ENCODE data around the gene CPED1. TPM values are rescaled to one million over a fixed set of nuclear protein-coding genes. Genes with fewer than 3 reads are reported as not detected.

The CPED1 gene
- total RNA-seq, 1 experiment from 2014 or later, result 0.39 TPM

DNA sequence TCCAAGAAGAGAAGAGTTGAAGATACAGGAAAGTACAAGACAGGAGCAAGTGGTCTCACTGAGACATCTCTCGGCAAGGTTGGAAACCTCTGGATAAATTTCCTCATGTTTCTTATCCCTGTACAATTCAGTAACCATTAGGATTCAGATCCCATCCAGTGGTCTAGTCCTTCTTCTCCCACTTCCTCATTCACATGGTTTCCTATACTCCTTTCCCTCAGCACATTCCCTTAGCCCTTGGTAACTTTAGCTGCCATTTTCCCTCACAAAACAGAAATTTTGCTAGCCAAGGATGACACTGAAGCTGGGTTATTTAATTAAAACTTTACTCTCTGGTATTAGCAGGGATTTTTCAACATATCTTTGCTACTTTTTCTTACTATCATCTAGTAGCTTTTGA lies 82.6 kb downstream of the CPED1 start:
- Histone ChIP-seq H3K27ac (ENCODE audit: low read length) (no peak overlapping the region), H3K4me3 (ENCODE audit: low read depth in 2 of 2, low read length in 2 of 2) (no peak overlapping the region), H3K36me3 (ENCODE audit: control insufficient read depth, insufficient read depth, low read length) (no peaks in the 10 kb centered on the region), H3K9me3 (ENCODE audit: control insufficient read depth, insufficient read depth, low read depth, low read length) (no peaks in the 10 kb centered on the region), H3K4me1 (ENCODE audit: control insufficient read depth, insufficient read depth, low read length) (no peaks in the 10 kb centered on the region), H3K27me3 (ENCODE audit: control insufficient read depth, insufficient read depth, low read length) (no peaks in the 10 kb centered on the region)
- DNase-seq (ENCODE audit: low read depth, low spot score) (no peak), ATAC-seq (no peak)
- ChIA-PET POLR2A (no interaction called here), CTCF (no interaction called here)
- in situ Hi-C loops (cut with HindIII; ENCODE audit: low pct_unique_long_range_greater_than_20kb, low sequenced_read_pairs), result no loop called here
- no TSS peak for BruUV-seq (replicated peaks)
- TF ChIP-seq, protein P1, sequence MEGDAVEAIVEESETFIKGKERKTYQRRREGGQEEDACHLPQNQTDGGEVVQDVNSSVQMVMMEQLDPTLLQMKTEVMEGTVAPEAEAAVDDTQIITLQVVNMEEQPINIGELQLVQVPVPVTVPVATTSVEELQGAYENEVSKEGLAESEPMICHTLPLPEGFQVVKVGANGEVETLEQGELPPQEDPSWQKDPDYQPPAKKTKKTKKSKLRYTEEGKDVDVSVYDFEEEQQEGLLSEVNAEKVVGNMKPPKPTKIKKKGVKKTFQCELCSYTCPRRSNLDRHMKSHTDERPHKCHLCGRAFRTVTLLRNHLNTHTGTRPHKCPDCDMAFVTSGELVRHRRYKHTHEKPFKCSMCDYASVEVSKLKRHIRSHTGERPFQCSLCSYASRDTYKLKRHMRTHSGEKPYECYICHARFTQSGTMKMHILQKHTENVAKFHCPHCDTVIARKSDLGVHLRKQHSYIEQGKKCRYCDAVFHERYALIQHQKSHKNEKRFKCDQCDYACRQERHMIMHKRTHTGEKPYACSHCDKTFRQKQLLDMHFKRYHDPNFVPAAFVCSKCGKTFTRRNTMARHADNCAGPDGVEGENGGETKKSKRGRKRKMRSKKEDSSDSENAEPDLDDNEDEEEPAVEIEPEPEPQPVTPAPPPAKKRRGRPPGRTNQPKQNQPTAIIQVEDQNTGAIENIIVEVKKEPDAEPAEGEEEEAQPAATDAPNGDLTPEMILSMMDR (IDR thresholded peaks at IDR 0.05), result no peak
- TF ChIP-seq TCF7L2 (IDR thresholded peaks at IDR 0.05; ENCODE audit: low read depth, low read length) (no peak), POLR2AphosphoS5 (IDR thresholded peaks at IDR 0.05; ENCODE audit: low read depth, low read length) (no peak), SIN3A (IDR thresholded peaks at IDR 0.05; ENCODE audit: borderline replicate concordance, insufficient read depth, low read depth, low read length) (no peak)
- TF ChIP-seq, protein P2, sequence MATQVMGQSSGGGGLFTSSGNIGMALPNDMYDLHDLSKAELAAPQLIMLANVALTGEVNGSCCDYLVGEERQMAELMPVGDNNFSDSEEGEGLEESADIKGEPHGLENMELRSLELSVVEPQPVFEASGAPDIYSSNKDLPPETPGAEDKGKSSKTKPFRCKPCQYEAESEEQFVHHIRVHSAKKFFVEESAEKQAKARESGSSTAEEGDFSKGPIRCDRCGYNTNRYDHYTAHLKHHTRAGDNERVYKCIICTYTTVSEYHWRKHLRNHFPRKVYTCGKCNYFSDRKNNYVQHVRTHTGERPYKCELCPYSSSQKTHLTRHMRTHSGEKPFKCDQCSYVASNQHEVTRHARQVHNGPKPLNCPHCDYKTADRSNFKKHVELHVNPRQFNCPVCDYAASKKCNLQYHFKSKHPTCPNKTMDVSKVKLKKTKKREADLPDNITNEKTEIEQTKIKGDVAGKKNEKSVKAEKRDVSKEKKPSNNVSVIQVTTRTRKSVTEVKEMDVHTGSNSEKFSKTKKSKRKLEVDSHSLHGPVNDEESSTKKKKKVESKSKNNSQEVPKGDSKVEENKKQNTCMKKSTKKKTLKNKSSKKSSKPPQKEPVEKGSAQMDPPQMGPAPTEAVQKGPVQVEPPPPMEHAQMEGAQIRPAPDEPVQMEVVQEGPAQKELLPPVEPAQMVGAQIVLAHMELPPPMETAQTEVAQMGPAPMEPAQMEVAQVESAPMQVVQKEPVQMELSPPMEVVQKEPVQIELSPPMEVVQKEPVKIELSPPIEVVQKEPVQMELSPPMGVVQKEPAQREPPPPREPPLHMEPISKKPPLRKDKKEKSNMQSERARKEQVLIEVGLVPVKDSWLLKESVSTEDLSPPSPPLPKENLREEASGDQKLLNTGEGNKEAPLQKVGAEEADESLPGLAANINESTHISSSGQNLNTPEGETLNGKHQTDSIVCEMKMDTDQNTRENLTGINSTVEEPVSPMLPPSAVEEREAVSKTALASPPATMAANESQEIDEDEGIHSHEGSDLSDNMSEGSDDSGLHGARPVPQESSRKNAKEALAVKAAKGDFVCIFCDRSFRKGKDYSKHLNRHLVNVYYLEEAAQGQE (IDR thresholded peaks at IDR 0.05; ENCODE audit: insufficient read depth in 1 of 2, low read depth in 2 of 2, low read length in 1 of 2), result no peak
- intact Hi-C loops (cut with micrococcal nuclease; ENCODE audit: unreplicated experiment), result no loop called here

DNA sequence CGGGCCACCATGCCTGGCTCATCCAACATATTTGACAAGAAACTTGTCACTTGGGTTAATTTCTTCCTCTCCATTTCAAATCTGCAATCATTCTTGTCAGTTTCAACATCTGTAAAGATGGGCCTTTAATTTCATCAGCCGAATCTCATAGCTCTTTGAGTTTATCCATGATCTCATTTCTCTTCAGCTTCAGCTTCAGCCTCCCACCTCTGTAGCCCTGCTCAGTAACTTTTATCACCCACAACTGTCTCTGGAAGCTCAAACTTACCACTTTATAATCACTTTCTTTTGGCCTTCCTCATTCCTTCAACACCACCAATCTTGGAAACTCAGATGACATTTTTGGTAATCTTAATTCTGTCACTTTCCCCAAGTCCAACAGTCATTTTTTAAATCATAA lies 83.2 kb downstream of the CPED1 start:
- TF ChIP-seq POLR2AphosphoS5 (IDR thresholded peaks at IDR 0.05; ENCODE audit: low read depth, low read length) (no peak), TCF7L2 (IDR thresholded peaks at IDR 0.05; ENCODE audit: low read depth, low read length) (no peak), SIN3A (IDR thresholded peaks at IDR 0.05; ENCODE audit: borderline replicate concordance, insufficient read depth, low read depth, low read length) (no peak)
- TF ChIP-seq, protein P1 (IDR thresholded peaks at IDR 0.05), result no peak
- TF ChIP-seq, protein P2 (IDR thresholded peaks at IDR 0.05; ENCODE audit: insufficient read depth in 1 of 2, low read depth in 2 of 2, low read length in 1 of 2), result no peak
- ChIA-PET POLR2A (no interaction called here), CTCF (no interaction called here)
- ATAC-seq (no peak), DNase-seq (ENCODE audit: low read depth, low spot score) (no peak)
- intact Hi-C loops (cut with micrococcal nuclease; ENCODE audit: unreplicated experiment) (no loop called here), in situ Hi-C loops (cut with HindIII; ENCODE audit: low pct_unique_long_range_greater_than_20kb, low sequenced_read_pairs) (no loop called here)
- no TSS peak for BruUV-seq (replicated peaks)
- Histone ChIP-seq H3K4me1 (ENCODE audit: control insufficient read depth, insufficient read depth, low read length) (no peaks in the 10 kb centered on the region), H3K9me3 (ENCODE audit: control insufficient read depth, insufficient read depth, low read depth, low read length) (no peaks in the 10 kb centered on the region), H3K27me3 (ENCODE audit: control insufficient read depth, insufficient read depth, low read length) (no peaks in the 10 kb centered on the region), H3K27ac (ENCODE audit: low read length) (no peak overlapping the region), H3K4me3 (ENCODE audit: low read depth in 2 of 2, low read length in 2 of 2) (no peak overlapping the region), H3K36me3 (ENCODE audit: control insufficient read depth, insufficient read depth, low read length) (no peaks in the 10 kb centered on the region)
